Peyer's patch (tissue), 4 donors: Measurements from ENCODE around the gene MCOLN1.

Source experiments
- CTCF ChIP-seq, 6 experiments: fragments of 450-650 bp in 4 of 6; fragments of 200-600 bp in 2 of 6; sonication (generic) in 1 of 6; IDR thresholded peaks; one replicate each; pipeline ENCODE4 v1.5.1; 2017 to 2019; ENCODE audit warnings: antibody characterized with exemption in 6 of 6, mild to moderate bottlenecking in 3 of 6, moderate library complexity in 1 of 6
- POLR2A ChIP-seq, 2 donors: fragments of 450-650 bp; IDR thresholded peaks; one replicate each; pipeline ENCODE4 v1.5.1; 2017; ENCODE audit warnings: antibody characterized with exemption in 2 of 2, mild to moderate bottlenecking in 2 of 2, moderate library complexity in 2 of 2

DNA sequence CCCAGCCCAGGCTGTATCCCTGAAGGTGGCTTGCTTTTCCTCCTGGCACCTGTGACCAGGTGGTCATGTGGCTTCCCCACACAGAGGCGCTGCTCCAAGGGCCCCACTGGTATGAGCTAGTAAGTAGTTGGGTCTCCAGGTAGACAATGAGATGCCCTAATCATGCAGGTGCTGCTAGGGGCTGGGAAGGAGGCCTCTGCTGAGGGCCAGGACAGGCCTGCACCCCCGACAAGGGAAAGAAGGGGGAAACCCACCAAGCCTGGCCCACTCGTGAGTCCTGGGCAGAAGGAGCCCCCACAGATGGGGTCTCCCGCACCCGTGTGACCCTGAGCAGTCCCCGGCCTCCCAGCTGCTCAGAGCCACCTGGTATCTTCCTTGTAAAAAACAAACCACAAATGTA, 46.8 kb upstream of the MCOLN1 start:
- no peak for TF ChIP-seq CTCF (IDR thresholded peaks at IDR 0.05)
- TF ChIP-seq POLR2A (IDR thresholded peaks at IDR 0.05) = no peak
